HPDE6-E6E7 (cell line): ENCODE data around the gene ATG10.
"Not testable (repeated sequence)": the region's sequence is repeated elsewhere in the genome, so short reads cannot be mapped to it uniquely, and the experiment has no call there.

Experiments used
- DNase-seq: peaks from one replicate; pipeline ENCODE4 v3.0.0; 2011; ENCODE audit warnings: missing footprints; ENCODE audit errors: extremely low spot score

The ATG10 gene

GRCh38 chr5:82119889-82120288 is 148.1 kb downstream of the ATG10 start:
- DNase-seq, result no peak

- DNase-seq, result no peak
Observed at GRCh38 chr5:82129723-82130285, 158.0 kb downstream of the ATG10 start.

GRCh38 chr5:82130602-82131001 is 158.8 kb downstream of the ATG10 start:
- DNase-seq, result no peak

- DNase-seq, result no peak
Observed at GRCh38 chr5:82137205-82137604, 165.4 kb downstream of the ATG10 start.

- not testable (repeated sequence) for DNase-seq
Observed at GRCh38 chr5:82139837-82140236, 168.0 kb downstream of the ATG10 start.

- no peak for DNase-seq
Observed at GRCh38 chr5:82142217-82142841, 170.5 kb downstream of the ATG10 start.

- DNase-seq, result no peak
Observed at GRCh38 chr5:82142928-82143577, 171.2 kb downstream of the ATG10 start.

GRCh38 chr5:82147860-82148573 is 176.2 kb downstream of the ATG10 start:
- DNase-seq, result no peak

GRCh38 chr5:82149434-82149833 is 177.6 kb downstream of the ATG10 start:
- no peak for DNase-seq

- DNase-seq, result no peak
Observed at GRCh38 chr5:82150559-82150958, 178.7 kb downstream of the ATG10 start.

GRCh38 chr5:82151204-82151603 is 179.4 kb downstream of the ATG10 start:
- DNase-seq, result no peak

GRCh38 chr5:82151662-82152061 is 179.8 kb downstream of the ATG10 start:
- DNase-seq, result no peak

GRCh38 chr5:82152978-82153481 is 181.2 kb downstream of the ATG10 start:
- DNase-seq, result no peak

GRCh38 chr5:82154776-82155175 is 183.0 kb downstream of the ATG10 start:
- DNase-seq, result no peak

GRCh38 chr5:82155305-82155704 is 183.5 kb downstream of the ATG10 start:
- DNase-seq, result no peak

GRCh38 chr5:82156874-82157273 is 185.1 kb downstream of the ATG10 start:
- no peak for DNase-seq

GRCh38 chr5:82158755-82159413 is 187.1 kb downstream of the ATG10 start:
- peak; percentile 42 for DNase-seq

GRCh38 chr5:82160948-82161347 is 189.1 kb downstream of the ATG10 start:
- DNase-seq, result no peak

- no peak for DNase-seq
Observed at GRCh38 chr5:82162573-82162972, 190.8 kb downstream of the ATG10 start.

- no peak for DNase-seq
Observed at GRCh38 chr5:82163452-82164175, 191.8 kb downstream of the ATG10 start.
